Upper lobe of right lung (tissue), 1 donor: ENCODE measurements around the gene UBE2J2. TPM values are rescaled to one million over a fixed set of nuclear protein-coding genes. Genes with fewer than 3 reads are reported as not detected.
A peak's percentile ranks its signal among the peaks of the same experiment; 100 is the strongest.
"Not testable (repeated sequence)": the region's sequence is repeated elsewhere in the genome, so short reads cannot be mapped to it uniquely, and the experiment has no call there.

Experiments used
- ATAC-seq: fragments of 200-7000 bp; cut with Tn5 transposase; one replicate; pipeline ENCODE4 v1.9.1; 2020; ENCODE audit warnings: mild to moderate bottlenecking, moderate library complexity
- DNase-seq: peaks from one replicate; pipeline ENCODE4 v3.0.0-alpha.2; 2020
- H3K27ac ChIP-seq: fragments of 200-600 bp; one replicate; pipeline ENCODE4 v1.8.0; 2022
- H3K27me3 ChIP-seq: fragments of 200-600 bp; one replicate; pipeline ENCODE4 v1.8.0; 2022; ENCODE audit warnings: mild to moderate bottlenecking
- H3K36me3 ChIP-seq: fragments of 200-600 bp; one replicate; pipeline ENCODE4 v1.8.0; 2022
- H3K4me1 ChIP-seq: fragments of 200-600 bp; one replicate; pipeline ENCODE4 v1.8.0; 2022
- H3K4me3 ChIP-seq: fragments of 200-600 bp; one replicate; pipeline ENCODE4 v1.8.0; 2022; ENCODE audit warnings: mild to moderate bottlenecking
- H3K9me3 ChIP-seq: fragments of 200-600 bp; one replicate; pipeline ENCODE4 v1.8.0; 2022
- intact Hi-C: fragments of 100-400 bp; cut with DNase I; formaldehyde crosslinking; loops from one replicate; pipeline ENCODE4 v1.11.0; 2022
- total RNA-seq: library from RNA; stranded (reverse); fragmentation: NEBNext Ultra II Directional; extraction: Animal tissue kit (Norgen Biotek cat#: 25700); gene quantifications from one replicate; pipeline ENCODE4 v1.2.1, GENCODE V29; 2021
- TF ChIP-seq, protein P1 (sequence below): fragments of 200-600 bp; IDR thresholded peaks from one replicate; pipeline ENCODE4 v1.8.0; 2022; ENCODE audit warnings: antibody characterized with exemption
- donor health status: DM: no; HTN: yes; CAD: no; lungs with severe emphysema.

Gene UBE2J2
- total RNA-seq, 1 donor from 2014 or later = 52.5 TPM

DNA sequence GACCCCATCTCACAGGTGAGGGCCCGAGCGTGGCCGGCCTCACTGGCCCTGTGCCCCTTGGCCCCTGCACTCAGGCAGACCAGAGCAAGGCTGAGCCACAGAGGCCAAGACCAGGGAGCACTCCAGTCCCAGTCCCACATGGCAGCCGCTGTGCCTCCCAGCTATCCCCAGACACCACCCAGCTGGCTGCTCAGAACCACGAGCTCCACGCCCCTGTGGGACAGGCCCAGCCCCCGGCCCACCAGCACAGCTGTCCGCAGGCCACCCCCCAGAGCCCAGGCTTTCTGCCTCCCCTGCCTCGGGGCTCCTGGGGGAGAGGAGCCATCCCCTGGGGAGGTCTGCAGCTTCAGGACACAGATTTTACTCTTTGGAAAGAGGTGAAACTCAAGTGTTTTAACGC lies 18.0 kb downstream of the UBE2J2 start:
- Histone ChIP-seq H3K27ac (no peak overlapping the region), H3K4me1 (no peaks in the 10 kb centered on the region), H3K4me3 (no peak overlapping the region), H3K27me3 (no peaks in the 10 kb centered on the region), H3K9me3 (no peaks in the 10 kb centered on the region), H3K36me3 (peaks cover 63% of the 10 kb centered on the region)
- ATAC-seq (no peak), DNase-seq (no peak)
- intact Hi-C loops = no loop called here
- TF ChIP-seq, protein P1, sequence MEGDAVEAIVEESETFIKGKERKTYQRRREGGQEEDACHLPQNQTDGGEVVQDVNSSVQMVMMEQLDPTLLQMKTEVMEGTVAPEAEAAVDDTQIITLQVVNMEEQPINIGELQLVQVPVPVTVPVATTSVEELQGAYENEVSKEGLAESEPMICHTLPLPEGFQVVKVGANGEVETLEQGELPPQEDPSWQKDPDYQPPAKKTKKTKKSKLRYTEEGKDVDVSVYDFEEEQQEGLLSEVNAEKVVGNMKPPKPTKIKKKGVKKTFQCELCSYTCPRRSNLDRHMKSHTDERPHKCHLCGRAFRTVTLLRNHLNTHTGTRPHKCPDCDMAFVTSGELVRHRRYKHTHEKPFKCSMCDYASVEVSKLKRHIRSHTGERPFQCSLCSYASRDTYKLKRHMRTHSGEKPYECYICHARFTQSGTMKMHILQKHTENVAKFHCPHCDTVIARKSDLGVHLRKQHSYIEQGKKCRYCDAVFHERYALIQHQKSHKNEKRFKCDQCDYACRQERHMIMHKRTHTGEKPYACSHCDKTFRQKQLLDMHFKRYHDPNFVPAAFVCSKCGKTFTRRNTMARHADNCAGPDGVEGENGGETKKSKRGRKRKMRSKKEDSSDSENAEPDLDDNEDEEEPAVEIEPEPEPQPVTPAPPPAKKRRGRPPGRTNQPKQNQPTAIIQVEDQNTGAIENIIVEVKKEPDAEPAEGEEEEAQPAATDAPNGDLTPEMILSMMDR = no peak

DNA sequence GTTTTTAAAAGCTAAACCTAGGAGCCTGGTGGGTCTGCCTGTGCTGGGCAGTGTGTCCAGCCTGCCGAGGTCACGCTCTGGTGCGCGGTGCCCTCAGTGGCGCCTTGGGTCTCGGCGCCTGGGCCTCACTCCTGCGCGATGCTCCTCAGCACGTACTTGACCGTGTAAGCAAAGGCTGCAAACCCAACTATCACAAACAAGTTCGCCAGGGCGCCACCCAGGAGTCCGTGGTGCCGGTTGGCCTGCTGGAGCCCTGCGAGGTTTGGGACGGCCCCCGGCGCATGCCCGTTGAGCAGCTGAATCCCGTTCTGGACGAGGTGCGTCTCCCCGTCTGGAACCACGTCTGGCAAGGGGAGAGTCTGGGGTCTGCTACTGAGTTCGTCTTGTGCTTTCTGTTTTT lies 18.6 kb downstream of the UBE2J2 start:
- ATAC-seq (no peak), DNase-seq (no peak)
- TF ChIP-seq, protein P1 = no peak
- Histone ChIP-seq H3K9me3 (no peaks in the 10 kb centered on the region), H3K4me1 (no peaks in the 10 kb centered on the region), H3K27me3 (no peaks in the 10 kb centered on the region), H3K36me3 (peaks cover 63% of the 10 kb centered on the region), H3K27ac (no peak overlapping the region), H3K4me3 (no peak overlapping the region)
- intact Hi-C loops = no loop called here

DNA sequence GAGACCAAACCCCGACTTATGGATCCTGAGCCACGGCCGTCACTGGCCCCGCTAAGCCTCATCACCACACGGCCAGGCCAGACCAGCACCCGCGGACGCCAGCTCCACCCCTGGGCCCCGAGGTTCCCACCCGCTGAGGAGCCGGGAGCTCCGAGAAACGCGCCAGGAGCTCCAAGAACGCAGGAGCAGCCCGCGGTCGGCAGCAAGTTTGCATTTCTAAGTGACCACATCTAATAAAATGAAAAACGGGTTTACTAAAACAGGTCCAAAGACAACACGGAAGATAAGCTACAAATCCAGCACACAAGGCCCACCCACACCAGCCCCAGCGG lies 19.0 kb downstream of the UBE2J2 start:
- intact Hi-C loops = no loop called here
- Histone ChIP-seq H3K4me3 (no peak overlapping the region), H3K4me1 (no peaks in the 10 kb centered on the region), H3K36me3 (peaks cover 58% of the 10 kb centered on the region), H3K27ac (no peak overlapping the region), H3K9me3 (no peaks in the 10 kb centered on the region), H3K27me3 (no peaks in the 10 kb centered on the region)
- TF ChIP-seq, protein P1 = no peak
- DNase-seq = no peak
- no peak for ATAC-seq

DNA sequence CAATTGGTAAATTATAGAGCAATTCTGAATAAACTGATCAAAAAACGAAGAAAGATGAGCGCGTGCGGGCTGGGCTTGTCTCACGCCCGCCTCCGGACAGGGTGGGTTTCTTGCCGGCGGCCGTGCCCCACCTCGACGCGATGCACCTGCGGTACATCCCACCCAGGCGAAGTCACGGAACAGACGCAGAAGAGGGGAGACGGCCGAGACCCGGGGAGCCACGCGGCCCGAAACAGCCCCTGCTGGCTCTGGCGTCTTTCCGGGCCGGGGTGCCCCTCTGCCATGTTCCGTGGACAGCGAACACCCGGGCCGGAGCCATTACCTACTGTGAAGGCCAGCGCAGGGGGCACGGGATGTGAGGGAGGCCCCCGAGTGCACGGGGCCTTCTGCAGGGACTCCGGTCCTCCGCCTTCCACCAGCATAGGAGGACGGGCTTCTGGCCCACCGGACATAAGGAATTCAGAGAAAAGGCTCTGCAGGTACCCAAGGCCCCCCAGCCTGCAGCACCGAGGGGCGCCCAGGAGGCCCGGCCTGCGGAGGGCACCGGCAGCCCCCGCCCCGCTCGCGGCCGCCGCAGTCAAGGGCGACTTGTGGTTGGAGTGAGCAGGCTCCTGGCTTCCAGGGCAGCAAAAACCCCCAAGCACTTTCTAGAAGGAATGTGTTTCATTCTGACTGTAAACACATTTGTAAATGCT lies 19.5 kb downstream of the UBE2J2 start:
- Histone ChIP-seq H3K27me3 (no peaks in the 10 kb centered on the region), H3K4me3 (no peak overlapping the region), H3K4me1 (no peaks in the 10 kb centered on the region), H3K36me3 (peaks cover 55% of the 10 kb centered on the region), H3K9me3 (no peaks in the 10 kb centered on the region), H3K27ac (no peak overlapping the region)
- no peak for DNase-seq
- TF ChIP-seq, protein P1 = no peak
- intact Hi-C loops = no loop called here
- ATAC-seq = no peak

DNA sequence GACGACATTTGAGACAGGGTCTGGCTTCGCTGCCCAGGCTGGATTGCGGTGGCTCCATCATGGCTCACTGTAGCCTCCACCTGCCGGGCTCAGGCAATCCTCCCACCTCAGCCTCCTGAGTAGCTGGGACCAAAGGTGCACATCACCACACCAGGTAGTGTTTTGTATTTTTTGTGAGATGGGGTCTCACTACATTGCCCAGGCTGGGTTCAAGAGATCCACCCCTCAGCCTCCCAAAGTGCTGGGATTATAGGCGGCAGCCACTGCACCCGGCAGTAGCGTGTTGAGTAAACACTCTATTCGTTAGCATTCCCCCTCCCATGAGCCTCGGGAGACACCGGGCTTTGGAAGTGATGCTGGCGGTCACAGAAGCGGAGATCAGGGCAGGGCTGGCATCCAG lies 20.3 kb downstream of the UBE2J2 start:
- no peak overlapping the region for H3K27ac ChIP-seq
- DNase-seq (no peak), ATAC-seq (no peak)
- peaks cover 50% of the 10 kb centered on the region for H3K36me3 ChIP-seq
- no peaks in the 10 kb centered on the region for H3K9me3 ChIP-seq
- H3K27me3 ChIP-seq = no peaks in the 10 kb centered on the region
- intact Hi-C loops = no loop called here
- H3K4me1 ChIP-seq = no peaks in the 10 kb centered on the region
- H3K4me3 ChIP-seq = no peak overlapping the region
- TF ChIP-seq, protein P1 = no peak

DNA sequence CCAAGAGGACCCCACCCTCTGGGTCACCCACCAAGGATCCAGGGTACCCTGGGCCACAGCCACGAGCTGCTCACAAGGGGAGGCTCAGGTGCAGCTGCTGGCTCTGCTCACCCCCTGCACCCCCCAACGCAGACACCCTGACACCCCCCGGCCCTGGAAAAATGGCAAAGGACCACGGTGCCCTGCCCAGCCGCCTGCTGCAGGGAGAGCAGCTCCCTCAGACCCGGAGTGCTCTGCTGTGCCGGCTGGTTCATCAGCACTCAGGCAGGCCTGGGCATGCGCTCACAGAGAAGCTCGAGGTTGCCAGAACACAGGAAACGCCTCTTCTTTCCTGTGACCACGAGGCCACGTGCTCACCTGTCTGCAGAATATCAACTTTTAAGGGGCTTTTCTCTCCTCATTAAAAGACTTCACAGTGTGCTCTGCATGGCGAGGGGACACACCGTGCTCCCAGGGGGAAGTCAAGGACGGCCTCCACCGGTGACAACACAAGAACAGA lies 22.8 kb downstream of the UBE2J2 start:
- Histone ChIP-seq H3K4me1 (no peaks in the 10 kb centered on the region), H3K27me3 (peaks cover 6% of the 10 kb centered on the region), H3K9me3 (no peaks in the 10 kb centered on the region), H3K36me3 (peaks cover 37% of the 10 kb centered on the region), H3K27ac (no peak overlapping the region), H3K4me3 (no peak overlapping the region)
- DNase-seq (no peak), ATAC-seq (peak; percentile 13)
- TF ChIP-seq, protein P1 = no peak
- intact Hi-C loops = no loop called here

DNA sequence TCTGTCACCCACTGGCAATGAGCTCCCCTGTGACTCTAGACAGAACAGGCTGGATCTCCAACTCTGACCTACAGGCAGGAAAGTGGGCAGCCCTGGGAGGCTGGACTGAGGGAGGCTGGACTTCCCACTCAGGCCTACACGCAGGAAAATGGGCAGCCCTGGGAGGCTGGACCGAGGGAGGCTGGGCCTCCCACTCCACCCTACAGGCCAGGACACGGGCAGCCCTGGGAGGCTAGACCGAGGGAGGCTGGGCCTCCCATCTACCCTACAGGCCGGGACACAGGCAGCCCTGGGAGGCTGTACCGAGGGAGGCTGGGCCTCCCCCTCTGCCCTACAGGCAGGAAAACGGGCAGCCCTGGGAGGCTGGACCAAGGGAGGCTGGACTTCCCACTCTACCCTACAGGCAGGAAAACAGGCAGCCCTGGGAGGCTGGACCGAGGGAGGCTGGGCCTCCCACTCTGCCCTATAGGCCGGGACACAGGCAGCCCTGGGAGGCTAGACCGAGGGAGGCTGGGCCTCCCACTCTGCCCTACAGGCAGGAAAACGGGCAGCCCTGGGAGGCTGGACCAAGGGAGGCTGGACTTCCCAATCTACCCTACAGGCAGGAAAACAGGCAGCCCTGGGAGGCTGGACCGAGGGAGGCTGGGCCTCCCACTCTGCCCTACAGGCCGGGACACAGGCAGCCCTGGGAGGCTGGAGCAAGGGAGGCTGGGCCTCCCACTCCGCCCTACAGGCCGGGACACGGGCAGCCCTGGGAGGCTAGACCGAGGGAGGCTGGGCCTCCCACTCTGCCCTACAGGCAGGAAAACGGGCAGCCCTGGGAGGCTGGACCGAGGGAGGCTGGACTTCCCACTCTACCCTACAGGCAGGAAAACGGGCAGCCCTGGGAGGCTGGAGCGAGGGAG lies 25.4 kb downstream of the UBE2J2 start:
- intact Hi-C loops, DNase-seq: not testable (repeated sequence)

More for the DNA sequence above, 25.4 kb downstream of the UBE2J2 start:
- not testable (repeated sequence) for ATAC-seq, H3K4me3 ChIP-seq, H3K4me1 ChIP-seq, H3K9me3 ChIP-seq, H3K27ac ChIP-seq
- peaks cover 11% of the 10 kb centered on the region for H3K27me3 ChIP-seq
- peaks cover 12% of the 10 kb centered on the region for H3K36me3 ChIP-seq
